ENCODE data around the gene PRKD2.

- TF ChIP-seq POLR2A (IDR thresholded peaks at IDR 0.05; ENCODE audit: low read depth, low read length) (no peak), TAF1 (IDR thresholded peaks at IDR 0.05; ENCODE audit: low read depth, low read length) (no peak), POLR2AphosphoS5 (IDR thresholded peaks at IDR 0.05; ENCODE audit: low read depth, low read length) (no peak), SPI1 (IDR thresholded peaks at IDR 0.05; ENCODE audit: low read depth, low read length) (no peak), POU2F2 (IDR thresholded peaks at IDR 0.05; ENCODE audit: low read depth, low read length) (no peak), PAX5 (IDR thresholded peaks at IDR 0.05; ENCODE audit: insufficient read depth, low read length, severe bottlenecking) (no peak)
These were observed 16.2 kb upstream of the PRKD2 start for GRCh38 chr19:46732966-46733689.

All from GM12891 (cell line).